C4-2B (cell line): ENCODE results near the gene VGLL4.

Experiments
- CTCF ChIP-seq: fragments of 450-650 bp; conservative IDR thresholded peaks from 2 replicates; pipeline ENCODE4 v1.5.1; 2017; ENCODE audit warnings: mild to moderate bottlenecking
- ZFX ChIP-seq: fragments of 450-650 bp; IDR thresholded peaks from 2 replicates; pipeline ENCODE4 v1.6.1; 2017

DNA sequence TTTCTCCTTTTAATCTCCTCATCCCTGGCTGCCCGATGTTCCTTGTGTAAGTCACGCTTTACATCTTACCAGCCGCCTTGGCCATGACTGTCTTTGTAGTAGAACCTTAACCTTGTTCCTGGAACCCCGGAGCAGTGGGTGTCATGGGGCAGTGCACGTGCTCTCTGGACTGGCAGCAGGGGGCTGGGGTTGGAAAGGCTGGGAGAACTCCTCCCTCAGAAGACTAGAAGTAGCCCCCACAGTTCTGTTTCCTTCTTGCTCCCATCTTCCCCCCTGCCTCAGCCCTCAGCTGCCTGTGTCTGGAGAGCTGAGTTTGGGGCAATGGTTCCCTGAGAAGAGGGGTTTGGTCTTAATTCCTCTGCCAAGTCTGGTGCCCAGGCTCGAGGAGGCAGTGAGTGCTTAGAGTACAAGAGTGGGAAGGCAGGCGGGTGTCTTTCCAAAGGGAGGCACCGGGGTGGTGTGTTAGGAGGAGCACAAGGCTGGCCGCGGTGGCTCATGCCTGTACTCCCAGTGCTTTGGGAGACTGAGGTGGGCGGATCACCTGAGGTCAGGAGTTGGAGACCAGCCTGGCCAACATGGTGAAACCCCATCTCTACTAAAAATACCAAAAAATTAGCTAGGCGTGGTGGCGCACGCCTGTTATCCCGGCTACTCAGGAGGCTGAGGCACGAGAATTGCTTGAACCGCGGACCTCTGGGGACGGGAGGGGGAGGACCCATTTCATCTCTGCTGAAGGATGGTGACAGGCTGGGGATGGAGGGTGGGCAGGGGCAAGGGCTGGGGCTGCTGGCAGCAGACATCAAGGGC, 100.4 kb downstream of the VGLL4 start:
- TF ChIP-seq CTCF (no peak), ZFX (no peak)
